NB4 (cell line): ENCODE results near the gene MRPL10.

Experiments used
- MYC ChIP-seq: IDR thresholded peaks from 2 replicates; pipeline ENCODE4 v1.6.1; 2011; ENCODE audit warnings: low read depth, low read length
- POLR2A ChIP-seq: IDR thresholded peaks from 2 replicates; pipeline ENCODE4 v1.6.1; 2011; ENCODE audit warnings: mild to moderate bottlenecking; ENCODE audit not compliant: insufficient read length; ENCODE audit errors: extremely low read depth
- TF ChIP-seq, protein P1 (sequence below): IDR thresholded peaks from one replicate; pipeline ENCODE4 v1.5.1; 2012; ENCODE audit warnings: low read depth, low read length
- TF ChIP-seq, protein P2 (sequence below): IDR thresholded peaks from 2 replicates; pipeline ENCODE4 v1.6.1; 2011; ENCODE audit warnings: low read depth, low read length

DNA sequence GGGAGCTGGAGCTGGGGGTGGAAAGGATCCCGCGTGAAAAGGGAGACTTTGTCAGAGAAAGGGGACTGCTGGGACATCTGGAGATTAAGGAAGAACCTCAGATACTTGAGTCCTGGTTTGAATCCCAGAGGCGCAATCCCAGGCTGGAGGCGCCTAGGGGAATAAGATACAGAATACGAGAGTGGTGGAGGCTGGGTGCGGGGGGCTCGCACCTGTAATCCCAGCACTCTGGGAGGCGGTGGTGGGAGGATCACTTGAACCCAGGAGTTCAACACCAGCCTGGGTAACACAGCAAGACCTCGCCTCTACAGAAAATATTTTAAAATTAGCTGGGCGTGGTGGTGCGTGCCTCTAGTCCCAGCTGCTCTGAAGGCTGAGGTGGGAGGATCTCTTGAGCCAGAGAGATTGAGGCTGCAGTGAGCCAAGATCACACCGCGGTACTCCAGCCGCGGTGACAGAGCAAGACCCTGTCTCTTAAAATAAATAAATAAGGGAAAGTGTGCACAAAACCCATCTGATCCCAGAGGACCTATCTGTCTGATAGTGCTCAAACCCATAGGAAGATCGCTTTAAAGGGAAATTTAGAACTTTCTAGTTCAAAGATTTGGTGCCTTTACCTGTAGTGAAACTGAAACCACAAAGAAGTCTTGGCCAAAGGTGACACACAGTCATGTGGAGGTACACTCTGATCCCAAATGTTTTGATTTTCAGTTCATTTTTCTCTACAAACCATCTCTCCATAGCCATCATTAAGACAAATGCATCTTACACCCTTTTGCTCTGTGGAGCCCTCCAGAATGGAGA is 10.3 kb upstream of the MRPL10 start:
- TF ChIP-seq, protein P1, sequence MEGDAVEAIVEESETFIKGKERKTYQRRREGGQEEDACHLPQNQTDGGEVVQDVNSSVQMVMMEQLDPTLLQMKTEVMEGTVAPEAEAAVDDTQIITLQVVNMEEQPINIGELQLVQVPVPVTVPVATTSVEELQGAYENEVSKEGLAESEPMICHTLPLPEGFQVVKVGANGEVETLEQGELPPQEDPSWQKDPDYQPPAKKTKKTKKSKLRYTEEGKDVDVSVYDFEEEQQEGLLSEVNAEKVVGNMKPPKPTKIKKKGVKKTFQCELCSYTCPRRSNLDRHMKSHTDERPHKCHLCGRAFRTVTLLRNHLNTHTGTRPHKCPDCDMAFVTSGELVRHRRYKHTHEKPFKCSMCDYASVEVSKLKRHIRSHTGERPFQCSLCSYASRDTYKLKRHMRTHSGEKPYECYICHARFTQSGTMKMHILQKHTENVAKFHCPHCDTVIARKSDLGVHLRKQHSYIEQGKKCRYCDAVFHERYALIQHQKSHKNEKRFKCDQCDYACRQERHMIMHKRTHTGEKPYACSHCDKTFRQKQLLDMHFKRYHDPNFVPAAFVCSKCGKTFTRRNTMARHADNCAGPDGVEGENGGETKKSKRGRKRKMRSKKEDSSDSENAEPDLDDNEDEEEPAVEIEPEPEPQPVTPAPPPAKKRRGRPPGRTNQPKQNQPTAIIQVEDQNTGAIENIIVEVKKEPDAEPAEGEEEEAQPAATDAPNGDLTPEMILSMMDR, result no peak
- TF ChIP-seq MYC, result no peak
- TF ChIP-seq POLR2A, result no peak
- TF ChIP-seq, protein P2, sequence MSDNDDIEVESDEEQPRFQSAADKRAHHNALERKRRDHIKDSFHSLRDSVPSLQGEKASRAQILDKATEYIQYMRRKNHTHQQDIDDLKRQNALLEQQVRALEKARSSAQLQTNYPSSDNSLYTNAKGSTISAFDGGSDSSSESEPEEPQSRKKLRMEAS, result no peak
